Endothelial cell of umbilical vein (primary cell): ENCODE results near the gene GRID1.

Experiments used
- CTCF ChIP-seq, 2 donors: IDR thresholded peaks; 1 replicate in 1 of 2; 2 replicates in 1 of 2; pipeline ENCODE4 v1.5.1; 2011; ENCODE audit warnings: low read length in 2 of 2, mild to moderate bottlenecking in 2 of 2, moderate library complexity in 2 of 2, control low read depth in 1 of 2, inconsistent platforms in 1 of 2, low read depth in 1 of 2; ENCODE audit not compliant: insufficient read depth in 1 of 2; ENCODE audit errors: extremely low read depth in 1 of 2
- EZH2 ChIP-seq: IDR thresholded peaks from 2 replicates; pipeline ENCODE4 v1.6.1; 2012; ENCODE audit warnings: borderline replicate concordance, low read depth, mild to moderate bottlenecking, moderate library complexity, low read length, inconsistent platforms; ENCODE audit not compliant: severe bottlenecking
- FOS ChIP-seq: IDR thresholded peaks from 2 replicates; pipeline ENCODE4 v1.6.1; 2011; ENCODE audit warnings: mild to moderate bottlenecking, low read length, moderate library complexity, borderline replicate concordance; ENCODE audit not compliant: insufficient read depth
- JUN ChIP-seq: IDR thresholded peaks from 2 replicates; pipeline ENCODE4 v1.6.1; 2011; ENCODE audit warnings: borderline replicate concordance, low read depth; ENCODE audit not compliant: insufficient read length, insufficient read depth
- POLR2A ChIP-seq: IDR thresholded peaks from 2 replicates; pipeline ENCODE4 v1.6.1; 2012; ENCODE audit warnings: low read depth, mild to moderate bottlenecking, control low read depth, low read length
- POLR2AphosphoS5 ChIP-seq: IDR thresholded peaks from 2 replicates; pipeline ENCODE4 v1.6.1; 2012; ENCODE audit warnings: low read depth, mild to moderate bottlenecking, control low read depth, low read length, moderate library complexity; ENCODE audit not compliant: insufficient read depth

GRCh38 chr10:85848756-85849155 lies 517.8 kb downstream of the GRID1 start:
- no peak for TF ChIP-seq JUN
- TF ChIP-seq CTCF (IDR thresholded peaks at IDR 0.05; ENCODE audit: extremely low read depth in 1 of 2, insufficient read depth in 1 of 2, low read depth in 1 of 2, low read length in 2 of 2): no peak
- no peak for TF ChIP-seq POLR2AphosphoS5
- no peak for TF ChIP-seq EZH2
- TF ChIP-seq FOS: no peak
- no peak for TF ChIP-seq POLR2A
